Endometrium (tissue), 2 donors: Measurements from ENCODE around the gene FAAP24.
"Not testable (repeated sequence)": the region's sequence is repeated elsewhere in the genome, so short reads cannot be mapped to it uniquely, and the experiment has no call there.

Experiments
- FAIRE-seq: peaks from 2 replicates; lab custom pipeline; 2012; peaks lifted over from hg19 to GRCh38; lab: Jason Lieb, UNC
- donor health status: control.
- donor health status: control.

Gene FAAP24

DNA sequence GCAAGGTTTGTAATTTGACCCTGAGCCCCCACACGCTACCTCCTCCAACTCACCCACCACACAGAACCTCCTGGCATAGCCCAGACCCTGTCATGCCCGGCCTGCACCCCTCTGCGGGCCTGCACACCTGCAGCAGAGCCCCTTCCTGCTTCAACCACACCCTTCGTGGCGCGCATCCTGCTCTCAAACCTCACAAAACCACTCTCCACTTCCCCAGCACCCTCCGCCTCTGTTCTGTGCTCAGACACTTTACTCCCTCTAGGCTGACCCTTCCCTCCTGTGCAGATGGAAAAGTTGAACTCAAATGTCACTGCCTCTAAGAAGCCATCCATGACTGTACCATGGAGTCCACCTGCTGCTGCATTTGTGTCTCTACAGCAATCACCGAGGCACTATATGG is 28.5 kb downstream of the FAAP24 start:
- no peak for FAIRE-seq

DNA sequence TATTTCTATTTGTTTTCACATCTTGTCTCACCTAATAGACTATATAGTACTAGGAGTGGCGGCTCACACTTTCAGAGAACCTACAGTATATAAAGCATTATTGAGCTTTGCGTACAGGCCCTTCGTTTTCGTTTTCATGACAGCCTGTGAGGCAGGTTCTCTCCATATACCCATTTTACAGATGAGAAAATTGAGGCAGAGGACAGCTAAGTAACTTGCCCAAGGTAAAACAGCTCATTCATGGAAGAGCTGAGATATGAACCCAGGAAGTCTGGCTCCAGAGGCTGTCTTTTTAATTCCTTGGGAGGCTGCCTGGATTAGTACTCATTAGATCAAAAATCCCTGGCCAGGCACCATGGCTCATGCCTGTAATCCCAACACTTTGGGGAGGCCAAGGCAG is 28.9 kb downstream of the FAAP24 start:
- no peak for FAIRE-seq

DNA sequence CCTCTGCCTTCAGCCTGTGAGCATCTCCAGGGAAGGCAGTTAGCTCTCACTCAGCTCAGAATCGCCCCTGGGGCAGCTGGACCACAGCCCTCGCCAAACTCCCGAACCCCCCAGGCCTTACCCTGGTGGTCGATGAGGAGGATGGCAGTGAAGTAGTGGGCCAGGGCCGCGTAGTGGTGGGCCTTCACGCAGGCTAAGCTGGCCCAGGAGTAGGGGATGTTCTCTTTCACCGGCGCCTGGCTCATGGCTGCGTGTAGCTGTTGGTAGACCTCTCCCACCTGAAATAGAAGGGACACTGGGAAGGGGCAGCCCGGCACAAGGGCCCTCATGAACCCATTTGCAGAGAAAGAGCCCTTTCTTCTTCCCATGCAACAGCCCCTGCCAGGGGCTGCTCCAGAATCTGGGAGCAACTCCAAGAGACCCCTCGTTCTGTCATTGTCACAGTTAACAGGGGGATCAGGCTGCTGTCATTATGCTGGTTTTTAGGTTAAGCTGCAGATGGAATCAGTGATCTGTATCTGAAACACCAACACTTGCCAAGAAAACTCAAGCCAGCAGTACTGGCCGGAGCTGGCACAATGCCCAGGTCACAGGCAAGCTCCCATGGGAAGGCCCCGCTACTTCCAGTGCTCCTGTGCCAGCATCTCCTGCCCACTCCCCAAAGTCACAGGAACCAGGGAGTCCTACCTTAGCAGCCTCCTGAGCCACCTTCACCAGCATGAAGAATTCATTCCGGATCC is 30.3 kb downstream of the FAAP24 start:
- not testable (repeated sequence) for FAIRE-seq

DNA sequence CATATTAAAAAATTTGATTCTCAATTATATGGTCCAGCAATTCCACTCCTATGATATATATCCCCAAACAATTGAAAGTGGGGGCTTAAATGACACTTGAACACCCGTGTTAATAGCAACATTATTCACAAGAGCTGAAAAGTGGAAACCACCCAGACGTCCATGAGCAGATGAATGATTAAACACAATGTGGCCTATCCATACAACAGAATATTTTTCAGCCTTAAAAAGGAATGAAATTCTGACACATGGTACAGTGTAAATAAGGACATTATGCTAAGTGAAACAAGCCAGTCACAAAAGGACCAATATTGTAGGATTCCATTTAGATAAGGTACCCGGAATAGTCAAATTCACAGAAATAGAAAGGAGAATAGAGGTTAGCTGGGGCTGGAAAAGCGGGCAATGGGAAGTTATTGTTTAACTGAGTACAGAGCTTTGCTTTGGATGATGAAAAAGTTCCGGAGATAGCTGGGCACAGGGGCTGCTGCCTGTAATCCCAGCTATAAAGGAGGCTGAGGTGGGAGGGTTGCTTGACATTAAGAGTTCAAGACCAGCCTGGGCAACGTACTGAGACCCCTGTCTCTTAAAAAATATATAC is 31.5 kb downstream of the FAAP24 start:
- not testable (repeated sequence) for FAIRE-seq

DNA sequence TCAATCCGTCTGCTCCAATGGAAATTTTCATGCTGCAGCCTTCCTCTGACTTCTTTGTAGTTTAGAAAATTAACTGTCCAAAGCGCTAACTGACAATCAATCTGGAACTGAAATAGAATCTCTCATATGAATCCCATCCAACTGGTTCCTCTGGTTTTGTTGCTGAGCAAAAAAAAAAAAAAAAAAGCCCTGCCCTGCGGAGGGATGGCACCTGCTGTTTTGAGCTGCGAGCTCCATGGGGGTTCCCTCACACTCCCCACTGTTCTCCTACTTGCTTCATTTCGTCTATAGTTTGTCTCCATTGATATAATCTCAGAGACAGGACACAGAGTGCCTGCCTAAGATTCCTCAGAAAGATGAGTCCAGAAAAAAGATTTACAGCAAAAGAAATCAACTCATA is 33.4 kb downstream of the FAAP24 start:
- FAIRE-seq: no peak

DNA sequence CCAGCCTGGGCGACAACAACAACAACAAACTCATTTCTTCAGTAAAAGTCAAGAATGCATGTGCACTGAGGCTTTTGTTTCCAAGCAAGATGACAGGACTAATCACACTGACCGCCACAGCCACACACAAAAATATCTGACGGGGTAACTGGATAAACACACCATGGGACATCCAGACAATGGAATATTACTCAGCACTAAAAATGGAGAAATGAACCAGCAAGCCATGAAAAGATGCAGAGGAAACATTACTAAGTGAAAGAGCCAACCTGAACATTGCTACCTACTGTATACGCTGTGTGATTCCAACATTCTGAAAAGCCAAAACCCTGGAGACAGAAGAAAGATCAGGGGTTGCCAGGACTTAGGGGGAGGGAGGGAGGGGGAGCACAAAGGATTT is 36.7 kb downstream of the FAAP24 start:
- no peak for FAIRE-seq

DNA sequence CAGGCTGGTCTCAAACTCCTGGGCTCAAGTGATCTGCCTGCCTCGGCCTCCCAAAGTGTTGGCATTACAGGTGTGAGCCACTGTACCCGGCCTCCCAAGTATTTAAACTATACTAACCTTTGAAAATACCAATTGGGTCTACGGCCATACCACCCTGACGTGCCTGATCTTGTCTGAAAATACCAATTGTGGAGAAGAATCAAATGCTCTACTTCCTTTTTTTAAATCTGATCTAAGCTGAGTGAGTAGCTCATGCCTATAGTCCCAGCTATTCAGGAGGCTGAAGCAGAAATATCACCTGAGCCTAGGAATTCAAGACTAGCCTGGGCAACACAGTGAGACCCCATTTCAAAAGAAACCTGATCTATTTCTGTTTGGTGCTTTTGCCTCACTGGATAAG is 38.8 kb downstream of the FAAP24 start:
- not testable (repeated sequence) for FAIRE-seq

DNA sequence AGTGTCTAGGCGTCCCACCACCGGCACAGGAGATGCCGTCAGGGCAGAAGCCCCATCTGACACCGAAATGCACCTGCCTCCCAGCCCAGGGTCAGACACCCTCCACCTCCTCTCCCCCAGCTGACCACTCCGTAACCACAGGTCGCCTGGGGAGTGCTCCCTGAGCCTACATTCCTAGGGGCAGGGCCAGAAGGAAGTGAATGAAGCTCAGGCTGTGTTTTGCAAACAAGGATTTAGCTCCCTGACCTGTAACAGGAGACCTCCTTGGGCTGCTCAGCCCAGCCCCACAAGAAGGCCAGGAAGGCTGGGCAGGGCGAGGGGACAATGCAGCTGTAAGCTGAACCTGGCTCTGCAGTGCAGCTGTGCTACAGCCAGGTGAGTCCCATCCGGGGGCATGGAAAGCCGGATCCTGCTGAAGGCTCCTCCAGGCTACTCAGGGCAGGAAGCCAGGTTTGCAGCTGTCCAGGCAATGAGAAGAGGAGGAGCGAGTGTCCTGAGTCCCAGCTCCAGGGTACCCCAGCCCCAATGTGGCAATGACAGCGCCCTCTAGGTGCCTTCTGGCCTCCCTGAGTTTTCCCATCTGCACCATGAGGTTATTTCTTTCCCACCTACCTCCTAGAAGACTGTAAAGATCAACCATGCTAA is 50.6 kb downstream of the FAAP24 start:
- no peak for FAIRE-seq

DNA sequence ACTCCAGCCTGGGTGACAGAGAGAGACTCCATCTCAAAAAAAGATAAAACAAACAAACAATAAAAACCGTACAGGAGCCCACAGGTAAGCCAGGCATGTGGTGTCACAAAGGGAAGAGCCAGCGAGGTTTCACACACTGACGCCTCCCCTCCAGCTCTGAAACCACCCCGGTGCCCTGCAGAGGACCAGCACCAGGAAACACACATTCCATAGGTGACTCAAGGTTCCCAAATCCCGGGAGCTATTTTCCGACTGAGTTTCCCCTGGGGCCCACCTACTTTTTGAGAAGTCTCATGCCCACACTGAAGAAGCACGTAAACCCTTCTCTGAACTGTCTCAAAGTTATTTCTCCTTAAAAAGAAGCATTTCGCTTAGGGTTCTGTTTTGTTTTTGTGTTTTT is 52.4 kb downstream of the FAAP24 start:
- no peak for FAIRE-seq

DNA sequence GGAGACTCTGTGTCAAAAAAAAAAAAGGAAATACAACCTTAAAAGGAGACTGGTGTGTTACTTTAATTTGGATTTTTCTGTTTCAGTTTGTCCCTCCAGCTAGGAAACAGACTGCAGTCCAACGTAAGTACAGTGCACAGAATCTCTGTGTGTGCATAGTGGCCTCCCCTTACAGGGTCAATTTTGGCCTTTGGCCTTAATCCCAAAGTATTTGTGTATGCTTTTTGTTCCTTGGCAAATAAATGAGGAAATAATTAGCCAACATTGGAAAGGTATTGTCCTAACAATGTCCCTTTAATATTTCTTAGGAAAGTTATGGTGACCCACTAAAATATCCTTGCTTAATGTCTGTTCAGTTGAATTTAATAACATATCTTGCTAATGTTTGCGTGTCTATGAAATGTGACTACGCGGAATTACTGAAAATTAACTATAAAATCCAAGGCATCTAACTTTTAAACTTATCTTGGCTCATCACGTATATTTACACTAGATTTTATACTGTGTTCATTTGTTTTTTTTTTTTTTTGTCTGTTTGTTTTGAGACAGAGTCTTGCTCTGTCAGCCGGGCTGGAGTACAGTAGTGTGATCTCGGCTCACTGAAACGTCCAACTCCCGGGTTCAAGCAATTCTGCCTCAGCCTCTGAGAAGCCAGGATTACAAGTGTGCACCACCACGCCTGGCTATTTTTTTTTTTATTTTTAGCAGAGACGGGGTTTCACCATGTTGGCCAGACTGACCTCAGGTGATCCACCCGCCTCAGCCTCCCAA is 53.6 kb downstream of the FAAP24 start:
- peak; percentile 73 for FAIRE-seq

DNA sequence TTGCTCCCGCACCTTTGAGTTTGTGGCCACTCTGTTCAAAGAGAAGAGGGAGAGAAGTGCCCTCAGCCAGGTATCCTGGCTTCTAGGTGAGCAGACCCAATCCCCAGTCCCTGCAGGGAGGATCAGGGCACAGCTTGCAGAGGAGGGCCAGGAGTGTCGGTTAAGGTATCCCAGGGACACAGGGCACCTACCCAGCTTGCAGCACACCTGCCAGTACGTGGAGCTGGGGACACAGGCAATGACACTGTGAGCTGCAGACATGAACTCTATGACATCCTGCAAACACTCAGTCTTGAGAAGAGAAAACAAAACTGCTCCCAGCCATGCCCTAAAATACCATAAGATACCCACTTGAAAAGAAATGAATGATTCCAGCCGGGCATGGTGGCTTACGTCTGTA is 54.6 kb downstream of the FAAP24 start:
- not testable (repeated sequence) for FAIRE-seq
